SK-N-MC (cell line): ENCODE data around the gene FGF11.

Source experiments
- EZH2 ChIP-seq: fragments of 200-600 bp; sonication (generic); IDR thresholded peaks from one replicate; pipeline ENCODE4 v1.6.1; 2017; ENCODE audit warnings: antibody characterized with exemption
- POLR2AphosphoS5 ChIP-seq: IDR thresholded peaks from 2 replicates; pipeline ENCODE4 v1.6.1; 2012; ENCODE audit warnings: mild to moderate bottlenecking, low read depth, low read length, borderline replicate concordance

- TF ChIP-seq POLR2AphosphoS5 = no peak
- TF ChIP-seq EZH2 = no peak
Observed at GRCh38 chr17:7442142-7442541, 2.8 kb downstream of the FGF11 start.
